ENCODE data around the gene LRRC46. TPM values are rescaled to one million over a fixed set of nuclear protein-coding genes. Genes with fewer than 3 reads are reported as not detected.

Gene LRRC46
- total and polyA plus RNA-seq, 2 of the 13 experiments (the other 11 are each of a cell fraction or from before 2014, with no cell fraction given), result 0.09 TPM

- TF ChIP-seq ZBTB40 (IDR thresholded peaks at IDR 0.05), result no peak
- TF ChIP-seq ZBTB40 (CRISPR knock-in tag; IDR thresholded peaks at IDR 0.05), result no peak
- TF ChIP-seq ZNF737 (CRISPR knock-in tag; IDR thresholded peaks at IDR 0.05; ENCODE audit: borderline replicate concordance), result no peak
- TF ChIP-seq ZNF17 (CRISPR knock-in tag; IDR thresholded peaks at IDR 0.05), result no peak
- TF ChIP-seq CBFB (CRISPR knock-in tag; IDR thresholded peaks at IDR 0.05), result no peak
- TF ChIP-seq ZNF160 (CRISPR knock-in tag; IDR thresholded peaks at IDR 0.05), result no peak
- TF ChIP-seq ZIK1 (CRISPR knock-in tag; IDR thresholded peaks at IDR 0.05; ENCODE audit: borderline replicate concordance, low read depth), result no peak
- TF ChIP-seq, protein P1, sequence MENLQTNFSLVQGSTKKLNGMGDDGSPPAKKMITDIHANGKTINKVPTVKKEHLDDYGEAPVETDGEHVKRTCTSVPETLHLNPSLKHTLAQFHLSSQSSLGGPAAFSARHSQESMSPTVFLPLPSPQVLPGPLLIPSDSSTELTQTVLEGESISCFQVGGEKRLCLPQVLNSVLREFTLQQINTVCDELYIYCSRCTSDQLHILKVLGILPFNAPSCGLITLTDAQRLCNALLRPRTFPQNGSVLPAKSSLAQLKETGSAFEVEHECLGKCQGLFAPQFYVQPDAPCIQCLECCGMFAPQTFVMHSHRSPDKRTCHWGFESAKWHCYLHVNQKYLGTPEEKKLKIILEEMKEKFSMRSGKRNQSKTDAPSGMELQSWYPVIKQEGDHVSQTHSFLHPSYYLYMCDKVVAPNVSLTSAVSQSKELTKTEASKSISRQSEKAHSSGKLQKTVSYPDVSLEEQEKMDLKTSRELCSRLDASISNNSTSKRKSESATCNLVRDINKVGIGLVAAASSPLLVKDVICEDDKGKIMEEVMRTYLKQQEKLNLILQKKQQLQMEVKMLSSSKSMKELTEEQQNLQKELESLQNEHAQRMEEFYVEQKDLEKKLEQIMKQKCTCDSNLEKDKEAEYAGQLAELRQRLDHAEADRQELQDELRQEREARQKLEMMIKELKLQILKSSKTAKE (CRISPR knock-in tag; IDR thresholded peaks at IDR 0.05; ENCODE audit: borderline replicate concordance), result no peak
- no peak for TF ChIP-seq TRAFD1 (CRISPR knock-in tag; IDR thresholded peaks at IDR 0.05; ENCODE audit: borderline replicate concordance)
- 0 out of 2 replicates have a peak, but pooled peaks have one; percentile 26 for TF ChIP-seq ZBTB20 (CRISPR knock-in tag; IDR thresholded peaks at IDR 0.05; ENCODE audit: borderline replicate concordance, low read depth)
- TF ChIP-seq, protein P2, sequence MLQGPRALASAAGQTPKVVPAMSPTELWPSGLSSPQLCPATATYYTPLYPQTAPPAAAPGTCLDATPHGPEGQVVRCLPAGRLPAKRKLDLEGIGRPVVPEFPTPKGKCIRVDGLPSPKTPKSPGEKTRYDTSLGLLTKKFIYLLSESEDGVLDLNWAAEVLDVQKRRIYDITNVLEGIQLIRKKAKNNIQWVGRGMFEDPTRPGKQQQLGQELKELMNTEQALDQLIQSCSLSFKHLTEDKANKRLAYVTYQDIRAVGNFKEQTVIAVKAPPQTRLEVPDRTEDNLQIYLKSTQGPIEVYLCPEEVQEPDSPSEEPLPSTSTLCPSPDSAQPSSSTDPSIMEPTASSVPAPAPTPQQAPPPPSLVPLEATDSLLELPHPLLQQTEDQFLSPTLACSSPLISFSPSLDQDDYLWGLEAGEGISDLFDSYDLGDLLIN (CRISPR knock-in tag; IDR thresholded peaks at IDR 0.05; ENCODE audit: borderline replicate concordance), result no peak
- TF ChIP-seq BCL6 (CRISPR knock-in tag; IDR thresholded peaks at IDR 0.05), result no peak
- no peak for TF ChIP-seq ZC3H13 (CRISPR knock-in tag; IDR thresholded peaks at IDR 0.05)
- no peak for TF ChIP-seq ZNF572 (CRISPR knock-in tag; IDR thresholded peaks at IDR 0.05)
- no peak for TF ChIP-seq SMC3 (IDR thresholded peaks at IDR 0.05; ENCODE audit: low read length)
Measured at GRCh38 chr17:47840001-47840741, 8.7 kb downstream of the LRRC46 start (continued).

All from HepG2 (cell line).